Tibial nerve (tissue), 4 donors: ENCODE data around the gene CFAP221.

Experiments
- CTCF ChIP-seq, 5 experiments: fragments of 200-600 bp in 3 of 5; fragments of 450-650 bp in 2 of 5; sonication (generic) in 3 of 5; IDR thresholded peaks; one replicate each; pipeline ENCODE4 v1.5.1; 2016 to 2019; ENCODE audit warnings: antibody characterized with exemption in 5 of 5, mild to moderate bottlenecking in 3 of 5, moderate library complexity in 2 of 5
- EP300 ChIP-seq, 2 donors: sonication (generic); formaldehyde crosslinking; IDR thresholded peaks; one replicate each; pipeline ENCODE4 v1.6.1; 2017; ENCODE audit warnings: antibody characterized with exemption in 2 of 2, mild to moderate bottlenecking in 1 of 2
- POLR2A ChIP-seq, 2 donors: fragments of 450-650 bp; IDR thresholded peaks; one replicate each; pipeline ENCODE4 v1.6.1; 2017; ENCODE audit warnings: antibody characterized with exemption in 2 of 2, mild to moderate bottlenecking in 2 of 2, moderate library complexity in 2 of 2

- no peak for TF ChIP-seq CTCF (IDR thresholded peaks at IDR 0.05)
- TF ChIP-seq EP300 (IDR thresholded peaks at IDR 0.05), result no peak
- TF ChIP-seq POLR2A (IDR thresholded peaks at IDR 0.05), result no peak
These were observed 28.1 kb upstream of the CFAP221 start for GRCh38 chr2:119516121-119516520.
